K562 (cell line): ENCODE results near the gene TSPAN32. TPM values are rescaled to one million over a fixed set of nuclear protein-coding genes. Genes with fewer than 3 reads are reported as not detected.

Source experiments
- C11orf30 ChIP-seq: fragments of 450-650 bp; IDR thresholded peaks from 2 replicates; pipeline ENCODE4 v1.6.1; 2016; ENCODE audit warnings: low read depth, mild to moderate bottlenecking
- GABPB1 ChIP-seq: sonication (generic); formaldehyde crosslinking; IDR thresholded peaks from 2 replicates; pipeline ENCODE4 v1.8.0; 2022; ENCODE audit warnings: mild to moderate bottlenecking, missing genetic modification reagents
- MYC ChIP-seq, 2 experiments: fragments of 250-450 bp in 1 of 2; sonication (Bioruptor Pico) in 1 of 2; IDR thresholded peaks; 2 replicates each; pipeline versions ENCODE4 v1.5.1 to v1.6.1; 2012 to 2021; ENCODE audit warnings: low read depth in 2 of 2, borderline replicate concordance in 1 of 2, improper control_type of control experiment in 1 of 2, low read length in 1 of 2, mild to moderate bottlenecking in 1 of 2, moderate library complexity in 1 of 2
- SMAD4 ChIP-seq: fragments of 250-450 bp; sonication (Bioruptor Pico); conservative IDR thresholded peaks from 2 replicates; pipeline ENCODE4 v1.8.0; 2021; ENCODE audit warnings: inconsistent platforms, mild to moderate bottlenecking, moderate library complexity
- ZBTB8A ChIP-seq: fragments of 450-650 bp; IDR thresholded peaks from 2 replicates; pipeline ENCODE4 v1.6.1; 2018; ENCODE audit warnings: mild to moderate bottlenecking, moderate library complexity; ENCODE audit not compliant: partially characterized antibody
- polyA plus RNA-seq, 8 experiments: library from polyadenylated mRNA; depleted of rRNA in 4 of 8; stranded (reverse) in 5 of 8; unstranded in 3 of 8; fragments of >200 nt; fragmentation: Nextera tagmentation in 2 of 8; fragmentation: Illumina TruSeq in 1 of 8; extraction: Ambion mirVana in 2 of 8; extraction: Trizol in 1 of 8; gene quantifications; 2 replicates each; pipeline versions ENCODE4 v1.2.1 to v1.2.3, GENCODE V29; 2011 to 2014; ENCODE audit warnings: inconsistent platforms in 1 of 8, missing spikeins in 1 of 8
- total RNA-seq, 7 experiments: library from RNA; depleted of rRNA in 6 of 7; stranded (reverse); fragments of >200 nt in 6 of 7; fragmentation: Illumina TruSeq in 2 of 7; extraction: Trizol in 2 of 7; gene quantifications; 2 replicates each; pipeline versions ENCODE4 v1.2.1 to v1.2.3, GENCODE V29; 2011 to 2021; ENCODE audit warnings: low replicate concordance in 1 of 7
- TF ChIP-seq, protein P1 (sequence below): sonication (generic); formaldehyde crosslinking; IDR thresholded peaks from 2 replicates; pipeline ENCODE4 v1.8.0; 2022; ENCODE audit warnings: mild to moderate bottlenecking, missing genetic modification reagents
- TF ChIP-seq, protein P2 (sequence below): sonication (generic); formaldehyde crosslinking; IDR thresholded peaks from 2 replicates; pipeline ENCODE4 v1.8.0; 2022; ENCODE audit warnings: mild to moderate bottlenecking, missing genetic modification reagents
- TF ChIP-seq, protein P3 (sequence below), 2 experiments: IDR thresholded peaks; 2 replicates each; pipeline ENCODE4 v1.6.1; 2011; ENCODE audit warnings: borderline replicate concordance in 1 of 2, control low read depth in 1 of 2, low read depth in 1 of 2, low read length in 1 of 2, mild to moderate bottlenecking in 1 of 2, mixed read lengths in 1 of 2, moderate library complexity in 1 of 2; ENCODE audit not compliant: insufficient read depth in 1 of 2, insufficient read length in 1 of 2, poor library complexity in 1 of 2, severe bottlenecking in 1 of 2; ENCODE audit errors: extremely low read depth in 1 of 2

Gene TSPAN32
- total and polyA plus RNA-seq, 9 of the 15 experiments (the other 6 are each of a cell fraction or from before 2014, with no cell fraction given): 0.21 to 7.3 (median 2.6) TPM

GRCh38 chr11:2302306-2302895, 588 bp downstream of the TSPAN32 start (continued):
- TF ChIP-seq, protein P1, sequence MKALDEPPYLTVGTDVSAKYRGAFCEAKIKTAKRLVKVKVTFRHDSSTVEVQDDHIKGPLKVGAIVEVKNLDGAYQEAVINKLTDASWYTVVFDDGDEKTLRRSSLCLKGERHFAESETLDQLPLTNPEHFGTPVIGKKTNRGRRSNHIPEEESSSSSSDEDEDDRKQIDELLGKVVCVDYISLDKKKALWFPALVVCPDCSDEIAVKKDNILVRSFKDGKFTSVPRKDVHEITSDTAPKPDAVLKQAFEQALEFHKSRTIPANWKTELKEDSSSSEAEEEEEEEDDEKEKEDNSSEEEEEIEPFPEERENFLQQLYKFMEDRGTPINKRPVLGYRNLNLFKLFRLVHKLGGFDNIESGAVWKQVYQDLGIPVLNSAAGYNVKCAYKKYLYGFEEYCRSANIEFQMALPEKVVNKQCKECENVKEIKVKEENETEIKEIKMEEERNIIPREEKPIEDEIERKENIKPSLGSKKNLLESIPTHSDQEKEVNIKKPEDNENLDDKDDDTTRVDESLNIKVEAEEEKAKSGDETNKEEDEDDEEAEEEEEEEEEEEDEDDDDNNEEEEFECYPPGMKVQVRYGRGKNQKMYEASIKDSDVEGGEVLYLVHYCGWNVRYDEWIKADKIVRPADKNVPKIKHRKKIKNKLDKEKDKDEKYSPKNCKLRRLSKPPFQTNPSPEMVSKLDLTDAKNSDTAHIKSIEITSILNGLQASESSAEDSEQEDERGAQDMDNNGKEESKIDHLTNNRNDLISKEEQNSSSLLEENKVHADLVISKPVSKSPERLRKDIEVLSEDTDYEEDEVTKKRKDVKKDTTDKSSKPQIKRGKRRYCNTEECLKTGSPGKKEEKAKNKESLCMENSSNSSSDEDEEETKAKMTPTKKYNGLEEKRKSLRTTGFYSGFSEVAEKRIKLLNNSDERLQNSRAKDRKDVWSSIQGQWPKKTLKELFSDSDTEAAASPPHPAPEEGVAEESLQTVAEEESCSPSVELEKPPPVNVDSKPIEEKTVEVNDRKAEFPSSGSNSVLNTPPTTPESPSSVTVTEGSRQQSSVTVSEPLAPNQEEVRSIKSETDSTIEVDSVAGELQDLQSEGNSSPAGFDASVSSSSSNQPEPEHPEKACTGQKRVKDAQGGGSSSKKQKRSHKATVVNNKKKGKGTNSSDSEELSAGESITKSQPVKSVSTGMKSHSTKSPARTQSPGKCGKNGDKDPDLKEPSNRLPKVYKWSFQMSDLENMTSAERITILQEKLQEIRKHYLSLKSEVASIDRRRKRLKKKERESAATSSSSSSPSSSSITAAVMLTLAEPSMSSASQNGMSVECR (CRISPR knock-in tag): peak; percentile 21; the same call in 1 of the 2 replicates
- TF ChIP-seq, protein P2, sequence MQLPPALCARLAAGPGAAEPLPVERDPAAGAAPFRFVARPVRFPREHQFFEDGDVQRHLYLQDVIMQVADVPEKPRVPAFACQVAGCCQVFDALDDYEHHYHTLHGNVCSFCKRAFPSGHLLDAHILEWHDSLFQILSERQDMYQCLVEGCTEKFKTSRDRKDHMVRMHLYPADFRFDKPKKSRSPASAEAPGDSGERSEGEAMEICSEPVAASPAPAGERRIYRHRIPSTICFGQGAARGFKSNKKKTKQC (CRISPR knock-in tag): 0 out of 2 replicates have a peak, but pooled peaks have one; percentile 22
- peak; percentile 12; the same call in 1 of the 2 replicates for TF ChIP-seq GABPB1 (CRISPR knock-in tag)
- TF ChIP-seq MYC (IDR thresholded peaks at IDR 0.05; ENCODE audit: low read depth, low read length): no peak
- TF ChIP-seq MYC (CRISPR knock-in tag; IDR thresholded peaks at IDR 0.05; ENCODE audit: borderline replicate concordance, low read depth): 0 out of 2 replicates have a peak, but pooled peaks have one; percentile 10
- TF ChIP-seq ZBTB8A: no peak
- TF ChIP-seq SMAD4 (CRISPR knock-in tag): peak; percentile 35; the same call in 1 of the 2 replicates
- no peak for TF ChIP-seq C11orf30
- TF ChIP-seq, protein P3, sequence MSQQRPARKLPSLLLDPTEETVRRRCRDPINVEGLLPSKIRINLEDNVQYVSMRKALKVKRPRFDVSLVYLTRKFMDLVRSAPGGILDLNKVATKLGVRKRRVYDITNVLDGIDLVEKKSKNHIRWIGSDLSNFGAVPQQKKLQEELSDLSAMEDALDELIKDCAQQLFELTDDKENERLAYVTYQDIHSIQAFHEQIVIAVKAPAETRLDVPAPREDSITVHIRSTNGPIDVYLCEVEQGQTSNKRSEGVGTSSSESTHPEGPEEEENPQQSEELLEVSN (IDR thresholded peaks at IDR 0.05; ENCODE audit: borderline replicate concordance in 1 of 2, extremely low read depth in 1 of 2, insufficient read depth in 1 of 2, insufficient read length in 1 of 2, low read depth in 1 of 2, low read length in 1 of 2, poor library complexity in 1 of 2, severe bottlenecking in 1 of 2): peak in 1 of 2 experiments; percentile 14
